Retina (tissue), 1 donor: Measurements from ENCODE around the gene MAPK1.
A peak's percentile ranks its signal among the peaks of the same experiment; 100 is the strongest.
"Not testable (repeated sequence)": the region's sequence is repeated elsewhere in the genome, so short reads cannot be mapped to it uniquely, and the experiment has no call there.

ENCODE experiments used
- DNase-seq: peaks from one replicate; pipeline ENCODE4 v3.0.0-alpha.2; 2016

The MAPK1 gene

GRCh38 chr22:21753374-21754111 lies 113.9 kb downstream of the MAPK1 start:
- no peak for DNase-seq

GRCh38 chr22:21752276-21752675 lies 115.2 kb downstream of the MAPK1 start:
- no peak for DNase-seq

GRCh38 chr22:21745948-21746347 lies 121.5 kb downstream of the MAPK1 start:
- no peak for DNase-seq

GRCh38 chr22:21744917-21745316 lies 122.5 kb downstream of the MAPK1 start:
- DNase-seq, result not testable (repeated sequence)

GRCh38 chr22:21741790-21742189 lies 125.7 kb downstream of the MAPK1 start:
- no peak for DNase-seq

GRCh38 chr22:21741059-21741458 lies 126.4 kb downstream of the MAPK1 start:
- no peak for DNase-seq

GRCh38 chr22:21739828-21740377 lies 127.5 kb downstream of the MAPK1 start:
- DNase-seq, result no peak

- no peak for DNase-seq
Measured at GRCh38 chr22:21738966-21739365, 128.5 kb downstream of the MAPK1 start.

- DNase-seq, result no peak
Measured at GRCh38 chr22:21738081-21738480, 129.4 kb downstream of the MAPK1 start.

GRCh38 chr22:21736948-21737347 lies 130.5 kb downstream of the MAPK1 start:
- no peak for DNase-seq

GRCh38 chr22:21736084-21736642 lies 131.3 kb downstream of the MAPK1 start:
- DNase-seq, result peak; percentile 93

- peak; percentile 61 for DNase-seq
Measured at GRCh38 chr22:21735200-21736083, 132.0 kb downstream of the MAPK1 start, which contains the start of gene YPEL1. YPEL1 (minus strand) TSS chr22:21735794; CDS start chr22:21710744, 25,050 bp downstream.

- peak; percentile 46 for DNase-seq
Measured at GRCh38 chr22:21734540-21735199, 132.8 kb downstream of the MAPK1 start.

- DNase-seq, result no peak
Measured at GRCh38 chr22:21731503-21731902, 135.9 kb downstream of the MAPK1 start.

- DNase-seq, result no peak
Measured at GRCh38 chr22:21730535-21731308, 136.7 kb downstream of the MAPK1 start.

- DNase-seq, result not testable (repeated sequence)
Measured at GRCh38 chr22:21729184-21729583, 138.3 kb downstream of the MAPK1 start.

- no peak for DNase-seq
Measured at GRCh38 chr22:21728270-21728669, 139.2 kb downstream of the MAPK1 start.

GRCh38 chr22:21727768-21728167 lies 139.7 kb downstream of the MAPK1 start:
- no peak for DNase-seq

- DNase-seq, result no peak
Measured at GRCh38 chr22:21727159-21727558, 140.3 kb downstream of the MAPK1 start.

- peak; percentile 29 for DNase-seq
Measured at GRCh38 chr22:21726650-21727049, 140.8 kb downstream of the MAPK1 start.

- no peak for DNase-seq
Measured at GRCh38 chr22:21725956-21726649, 141.3 kb downstream of the MAPK1 start.
